Keratinocyte (primary cell): ENCODE data around the gene MALT1. TPM values are rescaled to one million over a fixed set of nuclear protein-coding genes. Genes with fewer than 3 reads are reported as not detected.

Experiments
- DNase-seq: peaks from one replicate; pipeline ENCODE4 v3.0.0-alpha.2; 2011; ENCODE audit warnings: low read depth, missing footprints, low spot score
- FAIRE-seq: peaks from 2 replicates; lab custom pipeline; 2011; peaks lifted over from hg19 to GRCh38; lab: Jason Lieb, UNC
- H2AFZ ChIP-seq: 2 replicates; pipeline ENCODE4 v1.6.0; 2012; ENCODE audit warnings: low read length, control low read depth, inconsistent platforms; ENCODE audit not compliant: control insufficient read depth
- H3K27ac ChIP-seq: 2 replicates; pipeline ENCODE4 v1.5.1; 2011; ENCODE audit warnings: low read length; ENCODE audit not compliant: control insufficient read depth, insufficient read depth
- H3K27me3 ChIP-seq: 3 replicates; pipeline ENCODE4 v1.6.0; 2011; ENCODE audit warnings: low read length; ENCODE audit not compliant: control insufficient read depth, insufficient read depth; ENCODE audit errors: extremely low read depth
- H3K36me3 ChIP-seq, 2 experiments: 2 replicates in 1 of 2; 3 replicates in 1 of 2; pipeline ENCODE4 v1.5.1; 2011; ENCODE audit warnings: low read length in 2 of 2, mild to moderate bottlenecking in 1 of 2; ENCODE audit not compliant: control insufficient read depth in 2 of 2, insufficient read depth in 2 of 2; ENCODE audit errors: extremely low read depth in 1 of 2
- H3K4me1 ChIP-seq: 3 replicates; pipeline ENCODE4 v1.5.1; 2011; ENCODE audit warnings: low read length; ENCODE audit not compliant: control insufficient read depth, insufficient read depth; ENCODE audit errors: extremely low read depth
- H3K4me2 ChIP-seq: 3 replicates; pipeline ENCODE4 v1.6.0; 2011; ENCODE audit warnings: low read depth, low read length; ENCODE audit not compliant: control insufficient read depth, insufficient read depth; ENCODE audit errors: extremely low read depth
- H3K4me3 ChIP-seq, 3 experiments: fragments of 200-600 bp in 1 of 3; sonication (generic) in 1 of 3; 2 replicates in 2 of 3; 3 replicates in 1 of 3; pipeline ENCODE4 v1.5.1; 2011 to 2016; ENCODE audit warnings: low read length in 3 of 3, mild to moderate bottlenecking in 3 of 3, control low read depth in 2 of 3, inconsistent platforms in 1 of 3, low read depth in 1 of 3, mixed read lengths in 1 of 3, mixed run types in 1 of 3, moderate library complexity in 1 of 3; ENCODE audit not compliant: control insufficient read depth in 2 of 3, insufficient read depth in 2 of 3; ENCODE audit errors: extremely low read depth in 1 of 3
- H3K79me2 ChIP-seq: 2 replicates; pipeline ENCODE4 v1.6.0; 2012; ENCODE audit warnings: low read length; ENCODE audit not compliant: control insufficient read depth, insufficient read depth
- H3K9ac ChIP-seq: 3 replicates; pipeline ENCODE4 v1.6.0; 2011; ENCODE audit warnings: low read length; ENCODE audit not compliant: control insufficient read depth, insufficient read depth; ENCODE audit errors: extremely low read depth
- H3K9me1 ChIP-seq: 3 replicates; pipeline ENCODE4 v1.6.0; 2011; ENCODE audit warnings: low read length; ENCODE audit not compliant: control insufficient read depth, insufficient read depth; ENCODE audit errors: extremely low read depth
- H3K9me3 ChIP-seq: 2 replicates; pipeline ENCODE4 v1.5.1; 2012; ENCODE audit warnings: low read depth, low read length; ENCODE audit not compliant: control insufficient read depth
- H4K20me1 ChIP-seq: 3 replicates; pipeline ENCODE4 v1.6.0; 2011; ENCODE audit warnings: low read length; ENCODE audit not compliant: control insufficient read depth, insufficient read depth; ENCODE audit errors: extremely low read depth
- CTCF ChIP-seq, 3 experiments: IDR thresholded peaks in 1 of 3; conservative IDR thresholded peaks in 1 of 3; optimal IDR thresholded peaks in 1 of 3; 2 replicates in 2 of 3; 3 replicates in 1 of 3; pipeline versions ENCODE3 to v1.5.1; 2011; ENCODE audit warnings: low read length in 3 of 3, mild to moderate bottlenecking in 3 of 3, moderate library complexity in 2 of 3, control low read depth in 1 of 3, inconsistent platforms in 1 of 3; ENCODE audit not compliant: insufficient read depth in 2 of 3; ENCODE audit errors: extremely low read depth in 1 of 3
- EZH2 ChIP-seq: IDR thresholded peaks from one replicate; pipeline ENCODE4 v1.6.1; 2012; ENCODE audit warnings: inconsistent platforms, mild to moderate bottlenecking, low read length, moderate library complexity
- dilution Hi-C: fragments of 300-500 bp; cut with MboI; formaldehyde crosslinking; loops from one replicate; pipeline ENCODE4 v1.7.0; 2020; ENCODE audit warnings: low sequenced_read_pairs; ENCODE audit not compliant: extremely low pct_ligation_motif_present
- polyA plus RNA-seq, 5 experiments: library from polyadenylated mRNA; depleted of rRNA in 3 of 5; stranded (reverse) in 3 of 5; stranded (forward) in 1 of 5; unstranded in 1 of 5; fragments of >200 nt; gene quantifications; 1 replicate in 1 of 5; 2 replicates in 3 of 5; 3 replicates in 1 of 5; pipeline versions ENCODE4 v1.2.1 to v1.2.3, GENCODE V29; 2011 to 2012; ENCODE audit warnings: missing spikeins in 2 of 5, low read depth in 1 of 5, low replicate concordance in 1 of 5

Gene MALT1
- polyA plus RNA-seq, 1 donor (not counting 4 experiments of a cell fraction or from before 2014, with no cell fraction given): 52.1 TPM

GRCh38 chr18:58728719-58729118 lies 57.5 kb downstream of the MALT1 start:
- no peak for FAIRE-seq

GRCh38 chr18:58730618-58731017 lies 59.4 kb downstream of the MALT1 start:
- Histone ChIP-seq H3K36me3 (peaks cover 5 to 17% of the 10 kb centered on the region in 2 experiments), H3K4me1 (no peaks in the 10 kb centered on the region), H3K4me2 (no peak overlapping the region), H3K79me2 (no peaks in the 10 kb centered on the region), H3K27me3 (no peaks in the 10 kb centered on the region), H4K20me1 (no peaks in the 10 kb centered on the region), H3K9ac (no peak overlapping the region), H3K4me3 (no peak overlapping the region), H3K9me3 (no peaks in the 10 kb centered on the region), H3K9me1 (no peaks in the 10 kb centered on the region), H3K27ac (no peak overlapping the region), H2AFZ (no peak overlapping the region)
- FAIRE-seq: no peak
- TF ChIP-seq EZH2 (no peak), CTCF (optimal IDR thresholded peaks at IDR 0.05 in 1 of 3, IDR thresholded peaks at IDR 0.05 in 1 of 3, conservative IDR thresholded peaks at IDR 0.05 in 1 of 3; ENCODE audit: extremely low read depth in 1 of 3, insufficient read depth in 2 of 3, low read length in 3 of 3) (no peak)
- DNase-seq: no peak
- dilution Hi-C loops: no loop called here

More at GRCh38 chr18:58728719-58729118, 57.5 kb downstream of the MALT1 start:
- no peak for DNase-seq
- Histone ChIP-seq H4K20me1 (no peaks in the 10 kb centered on the region), H3K79me2 (no peaks in the 10 kb centered on the region), H3K27ac (no peak overlapping the region), H3K9me1 (no peaks in the 10 kb centered on the region), H2AFZ (no peak overlapping the region), H3K4me1 (no peaks in the 10 kb centered on the region), H3K4me3 (no peak overlapping the region), H3K4me2 (no peak overlapping the region), H3K9me3 (no peaks in the 10 kb centered on the region), H3K27me3 (no peaks in the 10 kb centered on the region), H3K36me3 (peaks cover 5 to 12% of the 10 kb centered on the region in 2 experiments), H3K9ac (no peak overlapping the region)
- no peak for TF ChIP-seq EZH2
- TF ChIP-seq CTCF (optimal IDR thresholded peaks at IDR 0.05 in 1 of 3, IDR thresholded peaks at IDR 0.05 in 1 of 3, conservative IDR thresholded peaks at IDR 0.05 in 1 of 3; ENCODE audit: extremely low read depth in 1 of 3, insufficient read depth in 2 of 3, low read length in 3 of 3): no peak
- dilution Hi-C loops: no loop called here
